Esophagus squamous epithelium (tissue), 5 donors: Measurements from ENCODE around the gene SMU1. TPM values are rescaled to one million over a fixed set of nuclear protein-coding genes. Genes with fewer than 3 reads are reported as not detected.

Source experiments
- DNase-seq: peaks from one replicate; lab custom pipeline; 2025; lab: John Stamatoyannopoulos, UW
- H3K27ac ChIP-seq, 4 donors: fragments of 200-600 bp; sonication (generic); one replicate each; pipeline ENCODE4 v1.5.1; 2016 to 2019; ENCODE audit warnings: mild to moderate bottlenecking in 1 of 4
- H3K27me3 ChIP-seq, 4 donors: fragments of 200-600 bp; sonication (generic); 1 replicate in 3 of 4; 2 replicates in 1 of 4; pipeline versions ENCODE4 v1.5.1 to v1.6.0; 2017 to 2021; ENCODE audit warnings: antibody characterized with exemption in 1 of 4
- H3K36me3 ChIP-seq, 3 donors: fragments of 200-600 bp; sonication (generic); one replicate each; pipeline ENCODE4 v1.5.1; 2016 to 2019
- H3K4me1 ChIP-seq, 3 donors: fragments of 200-600 bp; sonication (generic); one replicate each; pipeline ENCODE4 v1.5.1; 2017 to 2019
- H3K4me3 ChIP-seq, 4 donors: fragments of 200-600 bp; sonication (generic); 1 replicate in 3 of 4; 2 replicates in 1 of 4; pipeline ENCODE4 v1.5.1; 2016 to 2019; ENCODE audit warnings: mild to moderate bottlenecking in 2 of 4, moderate library complexity in 1 of 4
- H3K9me3 ChIP-seq, 3 donors: fragments of 200-600 bp; sonication (generic); one replicate each; pipeline ENCODE4 v1.5.1; 2016 to 2019
- CTCF ChIP-seq, 6 experiments: fragments of 450-650 bp in 4 of 6; fragments of 200-600 bp in 2 of 6; sonication (generic) in 2 of 6; IDR thresholded peaks; one replicate each; pipeline ENCODE4 v1.5.1; 2016 to 2019; ENCODE audit warnings: antibody characterized with exemption in 6 of 6, mild to moderate bottlenecking in 4 of 6, moderate library complexity in 4 of 6
- POLR2A ChIP-seq, 4 donors: fragments of 450-650 bp; IDR thresholded peaks; one replicate each; pipeline ENCODE4 v1.6.1; 2017; ENCODE audit warnings: antibody characterized with exemption in 4 of 4, mild to moderate bottlenecking in 4 of 4, moderate library complexity in 3 of 4
- WGBS, 2 donors: methylation state at CpG; one replicate each; pipeline ENCODE4 v1.1.5; 2018; 5-methylcytosine and 5-hydroxymethylcytosine counted together
- intact Hi-C: fragments of 100-400 bp; cut with DNase I; formaldehyde crosslinking; loops from one replicate; pipeline ENCODE4 v1.15.0; 2022
- total RNA-seq, 4 donors: library from RNA; depleted of rRNA; stranded (reverse); fragments of >200 nt; gene quantifications; one replicate each; pipeline ENCODE4 v1.1.0, GENCODE V29; 2016
- donor health status: DM: yes; HTN: yes; CAD: no.

Gene SMU1
- total RNA-seq, 4 donors from 2014 or later = 9.4 to 19.1 (median 13.6) TPM

- Histone ChIP-seq H3K27ac (peak overlapping the region; percentile 94 to 96 (median 96)), H3K4me3 (peak overlapping the region; percentile 63 to 80 (median 74)), H3K36me3 (peaks cover 0 to 64% (median 14%) of the 10 kb centered on the region in 3 donors), H3K9me3 (no peaks in the 10 kb centered on the region), H3K27me3 (no peaks in the 10 kb centered on the region), H3K4me1 (peaks cover 6 to 28% (median 6%) of the 10 kb centered on the region in 3 donors)
- intact Hi-C loops = no loop called here
- 0% methylated on average over 11 to 16 of the region's 41 CpGs for WGBS, 2 donors
- peak; percentile 27 for DNase-seq
- TF ChIP-seq POLR2A (IDR thresholded peaks at IDR 0.05) (peak in 1 of 4 donors; percentile 43), CTCF (IDR thresholded peaks at IDR 0.05) (peak in 1 of 6 experiments; percentile 19)
These were observed 32.3 kb downstream of the SMU1 start for GRCh38 chr9:33044162-33044673.

GRCh38 chr9:33043671-33044070 is 32.8 kb downstream of the SMU1 start:
- DNase-seq = no peak
- no peaks in the 10 kb centered on the region for H3K27me3 ChIP-seq
- peaks cover 0 to 64% (median 20%) of the 10 kb centered on the region in 3 donors for H3K36me3 ChIP-seq
- 19 to 23% methylated on average over 8 of the region's 8 CpGs for WGBS, 2 donors
- peaks cover 6 to 28% (median 6%) of the 10 kb centered on the region in 3 donors for H3K4me1 ChIP-seq
- no peaks in the 10 kb centered on the region for H3K9me3 ChIP-seq
- peak overlapping the region; percentile 63 to 80 (median 74) for H3K4me3 ChIP-seq
- peak overlapping the region; percentile 94 to 96 (median 96) for H3K27ac ChIP-seq
- TF ChIP-seq POLR2A (IDR thresholded peaks at IDR 0.05) = no peak
- TF ChIP-seq CTCF (IDR thresholded peaks at IDR 0.05) = no peak
- intact Hi-C loops = no loop called here

GRCh38 chr9:33042473-33042872 is 34.0 kb downstream of the SMU1 start:
- no peak overlapping the region for H3K27ac ChIP-seq
- intact Hi-C loops = no loop called here
- H3K9me3 ChIP-seq = no peaks in the 10 kb centered on the region
- no peak for DNase-seq
- no peak overlapping the region for H3K4me3 ChIP-seq
- peaks cover 6 to 28% (median 6%) of the 10 kb centered on the region in 3 donors for H3K4me1 ChIP-seq
- H3K27me3 ChIP-seq = no peaks in the 10 kb centered on the region
- 80 to 82% methylated on average over 8 of the region's 8 CpGs for WGBS, 2 donors
- peaks cover 3 to 64% (median 26%) of the 10 kb centered on the region in 3 donors for H3K36me3 ChIP-seq
- TF ChIP-seq CTCF (IDR thresholded peaks at IDR 0.05) (no peak), POLR2A (IDR thresholded peaks at IDR 0.05) (no peak)

- 72 to 73% methylated on average over 8 to 10 of the region's 10 CpGs for WGBS, 2 donors
- Histone ChIP-seq H3K4me1 (peaks cover 6 to 28% (median 6%) of the 10 kb centered on the region in 3 donors), H3K9me3 (no peaks in the 10 kb centered on the region), H3K27me3 (no peaks in the 10 kb centered on the region), H3K36me3 (peaks cover 8 to 64% (median 34%) of the 10 kb centered on the region in 3 donors), H3K4me3 (no peak overlapping the region), H3K27ac (no peak overlapping the region)
- no peak for DNase-seq
- intact Hi-C loops = no loop called here
- TF ChIP-seq POLR2A (IDR thresholded peaks at IDR 0.05) = no peak
- no peak for TF ChIP-seq CTCF (IDR thresholded peaks at IDR 0.05)
These were observed 34.9 kb downstream of the SMU1 start for GRCh38 chr9:33041432-33042188.
